D341Med (cell line): ENCODE data around the gene CKM.
A peak's percentile ranks its signal among the peaks of the same experiment; 100 is the strongest.
"Not testable (repeated sequence)": the region's sequence is repeated elsewhere in the genome, so short reads cannot be mapped to it uniquely, and the experiment has no call there.

Experiments
- DNase-seq: peaks from one replicate; pipeline ENCODE4 v3.0.0; 2012; ENCODE audit warnings: low spot score

CKM gene

GRCh38 chr19:45349126-45349415 is 26.4 kb upstream of the CKM start:
- no peak for DNase-seq

- DNase-seq, result peak; percentile 39
Measured at GRCh38 chr19:45348367-45349125, 25.9 kb upstream of the CKM start.

- no peak for DNase-seq
Measured at GRCh38 chr19:45347570-45348366, 25.1 kb upstream of the CKM start.

DNA sequence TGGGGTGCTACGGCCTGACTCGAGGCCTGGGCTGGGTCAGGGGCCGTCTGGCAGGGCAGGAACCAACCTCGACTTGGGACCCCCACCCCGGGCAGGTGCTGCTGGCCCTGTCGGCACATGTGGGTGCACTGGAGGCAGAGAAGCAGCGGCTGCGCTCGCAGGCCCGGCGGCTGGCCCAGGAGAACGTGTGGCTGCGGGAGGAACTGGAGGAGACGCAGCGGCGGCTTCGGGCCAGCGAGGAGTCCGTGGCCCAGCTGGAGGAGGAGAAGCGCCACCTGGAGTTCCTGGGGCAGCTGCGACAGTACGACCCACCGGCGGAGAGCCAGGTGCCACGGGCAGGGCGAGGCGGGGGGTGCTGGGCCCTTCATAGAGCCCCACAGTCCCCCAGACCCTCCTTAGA is 23.8 kb upstream of the CKM start:
- no peak for DNase-seq

DNA sequence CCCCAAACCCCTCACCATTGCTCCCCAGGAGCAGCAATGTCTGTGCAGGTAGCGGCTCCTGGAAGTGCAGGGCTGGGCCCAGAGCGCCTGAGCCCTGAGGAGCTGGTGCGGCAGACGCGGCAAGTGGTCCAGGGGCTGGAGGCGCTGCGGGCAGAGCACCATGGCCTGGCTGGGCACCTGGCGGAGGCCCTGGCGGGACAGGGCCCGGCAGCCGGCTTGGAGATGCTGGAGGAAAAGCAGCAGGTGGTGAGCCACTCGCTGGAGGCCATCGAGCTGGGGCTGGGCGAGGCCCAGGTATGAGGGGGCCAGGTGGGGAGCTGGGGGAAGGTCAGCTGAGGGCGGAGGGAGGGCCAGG is 22.8 kb upstream of the CKM start:
- DNase-seq, result no peak

DNA sequence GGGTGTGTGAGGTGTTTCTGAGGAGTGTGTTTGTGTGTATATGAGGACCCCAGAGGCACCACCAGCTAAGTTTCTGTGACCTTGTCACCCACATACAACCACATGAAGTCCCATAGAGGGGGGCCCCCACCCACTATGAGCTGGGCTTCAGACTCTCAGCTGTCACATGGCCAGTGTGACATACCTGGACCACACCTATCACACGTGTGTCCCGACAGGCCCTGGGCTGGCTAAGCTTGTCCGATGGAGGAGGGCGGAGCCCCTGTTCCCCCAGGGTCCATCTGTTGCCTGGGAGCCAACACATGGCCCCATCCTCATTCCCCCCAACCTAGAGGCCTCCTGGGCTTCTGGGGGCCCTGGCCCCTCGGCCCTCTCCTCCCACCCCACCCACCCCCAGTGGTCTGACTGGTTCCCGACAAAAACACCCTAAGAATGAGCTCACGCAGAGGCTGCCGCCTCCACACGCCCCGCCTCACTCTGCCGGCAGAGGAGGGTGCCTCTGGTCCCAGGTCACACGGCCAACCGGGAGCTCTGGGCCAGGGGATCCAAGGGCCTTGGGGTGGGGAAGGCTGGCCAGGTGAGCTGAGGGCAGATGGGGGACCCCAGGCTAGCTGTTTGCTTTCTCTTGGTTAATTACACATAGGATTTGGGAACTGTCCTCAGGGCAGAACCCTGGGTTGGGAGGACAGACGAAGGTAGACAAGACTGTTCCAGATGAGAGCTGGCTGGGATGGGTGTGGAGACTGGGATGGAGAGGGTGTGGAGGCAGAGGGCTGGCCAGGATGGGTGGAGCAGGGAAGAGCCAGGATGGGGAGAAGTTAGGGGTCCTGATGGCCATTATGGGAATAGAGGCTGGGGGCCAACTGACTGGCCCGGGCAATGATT is 22.2 kb upstream of the CKM start:
- DNase-seq, result no peak

DNA sequence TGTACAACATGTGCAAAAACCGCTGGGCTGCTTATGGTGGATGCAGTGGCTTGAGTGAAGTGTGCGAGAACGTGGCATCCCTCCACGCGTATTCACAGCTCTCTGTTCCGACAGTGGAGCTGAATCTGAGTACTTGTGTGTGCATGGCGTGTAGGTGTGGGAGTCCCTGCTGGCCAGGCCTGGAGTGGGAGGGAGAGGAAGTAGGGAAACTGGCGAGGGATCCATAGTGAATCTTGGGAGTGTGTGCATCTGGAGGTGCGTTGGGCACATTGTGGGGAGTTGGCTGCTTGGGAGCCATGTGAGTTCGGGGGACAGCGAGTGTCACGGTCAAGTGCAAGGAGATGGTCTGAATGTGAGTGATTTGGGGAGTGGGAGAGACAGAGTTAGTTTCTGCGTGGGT is 20.2 kb upstream of the CKM start:
- DNase-seq, result no peak

GRCh38 chr19:45340899-45341453 is 18.3 kb upstream of the CKM start:
- DNase-seq, result no peak

- peak; percentile 69 for DNase-seq
Measured at GRCh38 chr19:45340232-45340898, 17.7 kb upstream of the CKM start, which contains the start of gene KLC3. Gene KLC3, plus strand, starts transcription at chr19:45340750. Its CDS starts 4,792 bp downstream, at chr19:45345542.

- no peak for DNase-seq
Measured at GRCh38 chr19:45339629-45340028, 17.0 kb upstream of the CKM start.

DNA sequence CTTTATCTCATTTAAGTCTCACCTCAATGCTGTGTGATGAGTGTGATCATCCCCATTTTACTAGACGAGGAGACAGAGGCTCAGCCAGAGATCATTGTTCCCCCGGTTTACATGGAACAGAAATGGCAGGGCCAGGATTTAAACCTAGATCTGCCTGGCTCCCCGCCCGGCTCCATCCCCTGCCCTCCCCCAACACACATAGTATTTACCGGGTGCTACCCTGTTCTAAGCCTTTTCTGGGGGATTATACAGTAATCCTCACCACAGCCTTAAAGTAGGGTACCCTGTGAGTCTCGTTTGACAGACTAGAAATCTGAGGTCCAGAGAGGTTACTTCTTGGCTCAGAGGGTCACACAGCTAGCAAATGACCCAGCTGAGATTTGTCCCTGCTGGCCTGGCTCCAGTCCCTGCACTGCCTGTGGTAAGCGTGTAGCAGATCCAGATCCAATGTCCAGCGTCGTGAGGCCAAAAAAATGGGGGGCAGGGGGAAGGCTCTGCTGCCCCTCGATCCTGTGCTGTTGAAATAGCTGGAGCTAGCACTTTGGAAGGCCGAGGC is 14.1 kb upstream of the CKM start:
- DNase-seq, result peak; percentile 77

DNA sequence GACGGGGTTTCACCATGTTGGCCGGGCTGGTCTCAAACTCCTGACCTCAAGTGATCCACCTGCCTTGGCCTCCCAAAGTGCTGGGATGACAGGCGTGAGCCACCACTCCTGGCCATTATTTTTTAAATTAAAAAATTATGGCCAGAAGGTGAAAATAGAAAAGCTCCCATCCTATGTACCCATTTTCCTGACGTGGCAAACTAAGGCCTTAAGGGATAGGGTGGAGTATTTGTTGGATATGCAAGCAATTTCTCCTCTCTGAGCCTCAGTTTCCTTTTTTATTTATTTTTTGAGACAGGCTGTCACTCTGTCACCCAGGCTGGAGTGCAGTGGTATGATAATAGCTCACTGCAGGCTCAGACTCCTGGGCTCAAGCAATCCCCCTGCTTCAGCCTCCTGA is 12.2 kb upstream of the CKM start:
- not testable (repeated sequence) for DNase-seq

DNA sequence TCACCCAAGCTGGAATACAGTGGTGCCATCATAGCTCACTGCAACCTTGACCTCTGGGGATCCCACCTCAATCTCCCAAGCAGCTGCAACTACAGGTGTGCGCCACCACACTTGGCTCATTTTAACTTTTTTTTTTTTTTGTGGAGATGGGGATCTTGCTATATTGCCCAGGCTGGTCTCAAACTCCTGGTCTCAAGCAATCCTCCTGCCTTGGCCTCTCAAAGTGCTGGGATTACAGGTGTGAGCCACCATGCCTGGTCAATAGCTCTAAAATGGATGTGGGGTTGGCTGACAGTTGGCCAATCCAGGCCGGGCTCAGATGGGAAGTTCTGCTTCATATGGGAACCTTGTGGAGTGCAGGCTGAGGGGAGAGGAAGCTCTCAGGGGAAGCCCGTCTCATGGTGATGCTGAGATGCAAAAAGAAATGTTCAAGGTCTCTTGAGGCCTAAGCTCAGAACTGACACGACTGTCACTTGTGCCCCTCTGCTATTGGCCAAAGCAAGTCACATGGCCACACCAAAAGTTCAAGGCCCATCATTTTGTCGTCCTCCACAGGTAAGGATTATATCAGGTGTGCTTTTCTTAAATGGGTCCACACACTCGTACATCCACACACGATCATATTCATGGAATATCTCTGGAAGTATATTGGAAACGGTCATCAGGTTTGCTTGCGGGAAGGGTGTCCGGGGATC is 11.1 kb upstream of the CKM start:
- DNase-seq, result no peak

GRCh38 chr19:45331411-45331810 is 8.7 kb upstream of the CKM start:
- no peak for DNase-seq

DNA sequence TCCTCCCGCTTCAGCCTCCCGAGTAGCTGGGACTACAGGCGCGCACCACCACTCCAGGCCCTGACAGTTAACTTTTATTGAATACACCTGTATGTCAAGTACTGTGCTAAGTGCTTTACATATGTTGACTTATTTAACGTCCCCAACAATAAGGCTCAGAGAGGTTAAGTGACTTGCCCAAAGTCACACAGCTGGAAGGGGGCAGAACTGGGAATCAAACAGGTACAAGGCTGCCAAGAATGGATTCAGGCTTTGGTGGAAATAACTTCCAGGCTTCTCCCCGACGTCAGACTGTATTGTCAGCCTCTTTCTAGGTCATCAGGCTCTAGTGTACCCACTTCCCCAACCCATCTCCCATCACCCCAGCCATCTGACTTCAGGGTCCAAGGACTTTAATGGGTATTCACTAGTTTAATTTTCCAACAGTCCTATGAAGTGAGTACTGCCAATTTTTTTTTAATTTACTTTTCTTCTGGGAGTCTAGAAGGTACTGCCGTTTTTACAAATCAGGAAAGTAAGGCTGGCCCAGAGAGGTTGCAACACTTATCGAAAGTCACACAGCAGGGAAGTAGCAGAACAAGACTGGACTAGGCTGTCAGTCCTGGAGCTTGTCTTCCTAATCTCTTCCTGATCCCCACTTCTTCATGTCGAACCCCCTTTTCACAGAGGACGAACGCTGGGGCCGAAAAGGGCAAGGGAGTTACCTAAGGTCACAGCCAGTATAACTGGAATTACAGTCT is 4.9 kb upstream of the CKM start:
- no peak for DNase-seq

DNA sequence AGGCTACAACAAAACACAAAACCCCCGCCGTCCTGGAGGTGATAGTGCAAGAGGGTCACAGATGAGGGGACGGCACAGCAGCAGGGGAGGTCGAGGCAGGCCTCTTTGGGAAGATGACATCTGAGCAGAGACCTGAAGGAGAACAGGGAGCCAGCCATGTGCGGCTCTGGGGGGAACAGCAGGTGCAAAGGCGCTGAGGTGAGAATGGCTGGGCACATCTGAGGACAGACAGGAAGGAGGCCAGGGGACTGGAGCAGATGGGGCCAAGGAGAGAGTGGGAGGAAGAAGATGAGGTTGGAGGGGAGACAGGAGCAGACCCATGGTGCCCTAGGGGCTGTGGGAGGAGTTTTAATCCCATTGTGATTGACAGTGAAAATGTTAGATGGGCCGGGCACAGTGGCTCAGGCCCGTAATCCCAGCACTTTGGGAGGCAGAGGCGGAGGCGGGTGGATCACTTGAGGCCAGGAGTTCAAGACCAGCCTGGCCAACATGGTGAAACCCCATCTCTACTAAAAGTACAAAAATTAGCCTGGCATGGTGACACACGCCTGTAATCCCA is 1.8 kb upstream of the CKM start:
- no peak for DNase-seq

DNA sequence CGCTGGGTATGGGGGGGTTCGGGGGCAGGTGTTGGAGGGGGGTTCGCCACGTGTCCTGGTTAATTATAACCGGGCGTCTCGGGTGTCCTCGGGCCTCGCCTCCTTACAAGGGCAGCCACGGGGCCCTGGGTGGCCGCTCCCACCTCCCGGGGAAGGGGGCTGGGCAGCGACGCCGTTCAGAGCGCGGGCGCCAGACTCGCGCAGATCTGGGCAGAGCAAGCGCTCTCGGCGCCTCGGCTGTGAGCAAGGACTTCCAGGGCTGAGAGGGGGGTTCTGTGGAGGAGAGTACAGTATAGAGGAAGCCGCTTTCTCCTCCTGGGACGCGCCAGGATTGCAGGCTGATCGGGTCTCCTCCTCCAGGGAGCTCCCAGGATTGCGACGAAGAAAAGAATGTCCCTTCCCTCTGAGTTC is 1.0 kb upstream of the CKM start:
- no peak for DNase-seq

DNA sequence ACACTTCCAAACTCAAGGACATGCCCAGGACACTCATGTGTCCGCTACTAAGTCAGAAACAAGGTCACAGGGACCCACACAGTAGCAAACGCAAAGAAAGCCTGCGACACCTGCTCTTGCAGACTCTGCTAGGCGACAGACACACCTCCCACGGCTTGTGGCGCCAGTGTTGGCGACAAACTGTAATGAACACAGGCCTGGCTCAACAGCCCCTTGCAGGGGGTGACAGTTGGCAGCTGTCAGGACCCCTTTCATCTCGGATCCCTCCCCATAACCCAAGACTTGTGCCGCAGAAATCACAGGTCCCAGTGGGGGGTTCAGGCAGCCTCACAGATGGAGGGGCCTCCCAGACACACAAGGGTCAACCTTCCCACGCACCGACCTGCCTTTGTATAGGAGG is 364 bp downstream of the CKM start:
- peak; percentile 66 for DNase-seq

DNA sequence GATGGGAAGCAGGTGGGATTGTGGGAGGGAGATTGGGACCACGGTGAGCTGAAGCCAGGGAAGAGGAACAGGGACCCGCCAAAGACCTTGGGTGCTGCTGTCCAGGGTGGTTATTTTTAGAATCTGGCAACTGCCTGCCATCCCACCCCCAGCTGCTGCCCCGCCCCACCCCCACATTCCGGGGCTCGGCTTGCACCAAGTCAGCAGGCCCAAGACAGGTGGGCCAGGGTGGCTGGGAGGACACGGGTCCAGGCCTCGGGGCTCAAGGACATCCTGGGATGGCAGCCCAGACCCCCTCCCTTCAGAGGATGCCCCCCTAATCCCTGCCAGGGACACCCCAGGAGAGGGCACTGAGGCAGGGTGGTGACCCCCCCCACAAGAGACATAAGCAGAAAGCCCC is 827 bp downstream of the CKM start:
- DNase-seq, result no peak
